ENCODE data around the gene PLXNC1.

The PLXNC1 gene

DNA sequence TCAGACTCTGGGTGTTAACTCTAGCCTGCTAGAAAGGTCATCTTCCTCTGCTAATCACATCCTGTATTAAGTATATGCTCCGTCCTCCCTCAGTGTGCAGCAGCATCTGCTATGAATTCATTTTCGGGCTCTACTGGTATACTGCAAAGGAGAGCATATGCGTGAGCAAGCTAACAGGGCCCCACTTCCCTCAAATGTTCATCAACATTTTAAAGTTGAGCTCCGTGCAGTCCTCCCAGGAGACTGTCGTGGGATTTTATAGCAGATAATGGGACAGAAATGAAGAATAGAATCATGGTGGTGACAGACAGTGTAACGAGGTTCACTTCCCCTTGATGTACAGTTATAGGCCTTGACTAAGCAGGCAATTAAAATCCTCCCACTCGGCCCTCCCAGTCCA lies 131.7 kb downstream of the PLXNC1 start:
- H3K27me3 ChIP-seq (ENCODE audit: insufficient read depth, poor library complexity, severe bottlenecking) = no peaks in the 10 kb centered on the region
- TF ChIP-seq GABPA (IDR thresholded peaks at IDR 0.05; ENCODE audit: low read depth) = no peak
- TF ChIP-seq POLR2AphosphoS5 (IDR thresholded peaks at IDR 0.05; ENCODE audit: low read depth) = no peak
- TF ChIP-seq, protein P1, sequence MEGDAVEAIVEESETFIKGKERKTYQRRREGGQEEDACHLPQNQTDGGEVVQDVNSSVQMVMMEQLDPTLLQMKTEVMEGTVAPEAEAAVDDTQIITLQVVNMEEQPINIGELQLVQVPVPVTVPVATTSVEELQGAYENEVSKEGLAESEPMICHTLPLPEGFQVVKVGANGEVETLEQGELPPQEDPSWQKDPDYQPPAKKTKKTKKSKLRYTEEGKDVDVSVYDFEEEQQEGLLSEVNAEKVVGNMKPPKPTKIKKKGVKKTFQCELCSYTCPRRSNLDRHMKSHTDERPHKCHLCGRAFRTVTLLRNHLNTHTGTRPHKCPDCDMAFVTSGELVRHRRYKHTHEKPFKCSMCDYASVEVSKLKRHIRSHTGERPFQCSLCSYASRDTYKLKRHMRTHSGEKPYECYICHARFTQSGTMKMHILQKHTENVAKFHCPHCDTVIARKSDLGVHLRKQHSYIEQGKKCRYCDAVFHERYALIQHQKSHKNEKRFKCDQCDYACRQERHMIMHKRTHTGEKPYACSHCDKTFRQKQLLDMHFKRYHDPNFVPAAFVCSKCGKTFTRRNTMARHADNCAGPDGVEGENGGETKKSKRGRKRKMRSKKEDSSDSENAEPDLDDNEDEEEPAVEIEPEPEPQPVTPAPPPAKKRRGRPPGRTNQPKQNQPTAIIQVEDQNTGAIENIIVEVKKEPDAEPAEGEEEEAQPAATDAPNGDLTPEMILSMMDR (IDR thresholded peaks at IDR 0.05; ENCODE audit: insufficient read depth, low read length) = no peak
- TF ChIP-seq, protein P2, sequence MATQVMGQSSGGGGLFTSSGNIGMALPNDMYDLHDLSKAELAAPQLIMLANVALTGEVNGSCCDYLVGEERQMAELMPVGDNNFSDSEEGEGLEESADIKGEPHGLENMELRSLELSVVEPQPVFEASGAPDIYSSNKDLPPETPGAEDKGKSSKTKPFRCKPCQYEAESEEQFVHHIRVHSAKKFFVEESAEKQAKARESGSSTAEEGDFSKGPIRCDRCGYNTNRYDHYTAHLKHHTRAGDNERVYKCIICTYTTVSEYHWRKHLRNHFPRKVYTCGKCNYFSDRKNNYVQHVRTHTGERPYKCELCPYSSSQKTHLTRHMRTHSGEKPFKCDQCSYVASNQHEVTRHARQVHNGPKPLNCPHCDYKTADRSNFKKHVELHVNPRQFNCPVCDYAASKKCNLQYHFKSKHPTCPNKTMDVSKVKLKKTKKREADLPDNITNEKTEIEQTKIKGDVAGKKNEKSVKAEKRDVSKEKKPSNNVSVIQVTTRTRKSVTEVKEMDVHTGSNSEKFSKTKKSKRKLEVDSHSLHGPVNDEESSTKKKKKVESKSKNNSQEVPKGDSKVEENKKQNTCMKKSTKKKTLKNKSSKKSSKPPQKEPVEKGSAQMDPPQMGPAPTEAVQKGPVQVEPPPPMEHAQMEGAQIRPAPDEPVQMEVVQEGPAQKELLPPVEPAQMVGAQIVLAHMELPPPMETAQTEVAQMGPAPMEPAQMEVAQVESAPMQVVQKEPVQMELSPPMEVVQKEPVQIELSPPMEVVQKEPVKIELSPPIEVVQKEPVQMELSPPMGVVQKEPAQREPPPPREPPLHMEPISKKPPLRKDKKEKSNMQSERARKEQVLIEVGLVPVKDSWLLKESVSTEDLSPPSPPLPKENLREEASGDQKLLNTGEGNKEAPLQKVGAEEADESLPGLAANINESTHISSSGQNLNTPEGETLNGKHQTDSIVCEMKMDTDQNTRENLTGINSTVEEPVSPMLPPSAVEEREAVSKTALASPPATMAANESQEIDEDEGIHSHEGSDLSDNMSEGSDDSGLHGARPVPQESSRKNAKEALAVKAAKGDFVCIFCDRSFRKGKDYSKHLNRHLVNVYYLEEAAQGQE (IDR thresholded peaks at IDR 0.05; ENCODE audit: insufficient replicate concordance, low read depth) = no peak
- no peak for TF ChIP-seq SPI1 (IDR thresholded peaks at IDR 0.05; ENCODE audit: borderline replicate concordance, low read depth)
- no peak overlapping the region for H3K27ac ChIP-seq (replicated peaks)
- no peak for DNase-seq (ENCODE audit: low read depth in 1 of 2, low spot score in 1 of 2)
- no peak overlapping the region for H3K4me3 ChIP-seq (replicated peaks; ENCODE audit: insufficient read depth, low read length)

- peak in 1 of 2 experiments; percentile 59 for DNase-seq (ENCODE audit: low read depth in 1 of 2, low spot score in 1 of 2)
- 0 out of 2 replicates have a peak overlapping the region, but pooled peaks have one; percentile 7 for H3K27ac ChIP-seq (replicated peaks)
- H3K4me3 ChIP-seq (replicated peaks; ENCODE audit: insufficient read depth, low read length) = no peak overlapping the region
- no peaks in the 10 kb centered on the region for H3K27me3 ChIP-seq (ENCODE audit: insufficient read depth, poor library complexity, severe bottlenecking)
- TF ChIP-seq SPI1 (IDR thresholded peaks at IDR 0.05; ENCODE audit: borderline replicate concordance, low read depth) (no peak), GABPA (IDR thresholded peaks at IDR 0.05; ENCODE audit: low read depth) (no peak), POLR2AphosphoS5 (IDR thresholded peaks at IDR 0.05; ENCODE audit: low read depth) (no peak)
- TF ChIP-seq, protein P2 (IDR thresholded peaks at IDR 0.05; ENCODE audit: insufficient replicate concordance, low read depth) = no peak
- TF ChIP-seq, protein P1 (IDR thresholded peaks at IDR 0.05; ENCODE audit: insufficient read depth, low read length) = no peak
Measured at GRCh38 chr12:94282675-94283074, 134.3 kb downstream of the PLXNC1 start.

- H3K27me3 ChIP-seq (ENCODE audit: insufficient read depth, poor library complexity, severe bottlenecking) = no peaks in the 10 kb centered on the region
- no peak overlapping the region for H3K4me3 ChIP-seq (replicated peaks; ENCODE audit: insufficient read depth, low read length)
- H3K27ac ChIP-seq (replicated peaks) = no peak overlapping the region
- DNase-seq (ENCODE audit: low read depth in 1 of 2, low spot score in 1 of 2) = no peak
- TF ChIP-seq, protein P2 (IDR thresholded peaks at IDR 0.05; ENCODE audit: insufficient replicate concordance, low read depth) = no peak
- TF ChIP-seq POLR2AphosphoS5 (IDR thresholded peaks at IDR 0.05; ENCODE audit: low read depth) (no peak), SPI1 (IDR thresholded peaks at IDR 0.05; ENCODE audit: borderline replicate concordance, low read depth) (no peak), GABPA (IDR thresholded peaks at IDR 0.05; ENCODE audit: low read depth) (no peak)
- TF ChIP-seq, protein P1 (IDR thresholded peaks at IDR 0.05; ENCODE audit: insufficient read depth, low read length) = no peak
Measured at GRCh38 chr12:94284046-94284445, 135.7 kb downstream of the PLXNC1 start.

Data from HL-60 (cell line).